Kidney epithelial cell (primary cell): ENCODE data around the gene DDX43. TPM values are rescaled to one million over a fixed set of nuclear protein-coding genes. Genes with fewer than 3 reads are reported as not detected.
"Not testable (repeated sequence)": the region's sequence is repeated elsewhere in the genome, so short reads cannot be mapped to it uniquely, and the experiment has no call there.

Source experiments
- DNase-seq: peaks from one replicate; pipeline ENCODE4 v3.0.0-alpha.2; 2010; ENCODE audit warnings: low read depth
- H3K27me3 ChIP-seq: 2 replicates; pipeline ENCODE4 v1.6.0; 2011; ENCODE audit warnings: low read length; ENCODE audit not compliant: control insufficient read depth, insufficient read depth
- H3K36me3 ChIP-seq: 2 replicates; pipeline ENCODE4 v1.5.1; 2011; ENCODE audit warnings: low read length; ENCODE audit not compliant: control insufficient read depth, insufficient read depth
- H3K4me3 ChIP-seq: 2 replicates; pipeline ENCODE4 v1.5.1; 2011; ENCODE audit warnings: low read depth, mild to moderate bottlenecking, control low read depth, low read length
- CTCF ChIP-seq: IDR thresholded peaks from 2 replicates; pipeline ENCODE4 v1.5.1; 2011; ENCODE audit warnings: mild to moderate bottlenecking, moderate library complexity, low read length, control low read depth, inconsistent platforms; ENCODE audit not compliant: insufficient read depth, poor library complexity, severe bottlenecking
- total RNA-seq: library from RNA; depleted of rRNA; stranded (reverse); fragments of >200 nt; gene quantifications from 2 replicates; pipeline ENCODE4 v1.2.3, GENCODE V29; 2015

The DDX43 gene
- total RNA-seq, 1 donor from 2014 or later: 1.1 TPM

GRCh38 chr6:73455865-73456629, 61.4 kb downstream of the DDX43 start:
- DNase-seq: no peak
- no peak for TF ChIP-seq CTCF
- Histone ChIP-seq H3K27me3 (no peaks in the 10 kb centered on the region), H3K4me3 (no peak overlapping the region), H3K36me3 (no peaks in the 10 kb centered on the region)

- not testable (repeated sequence) for DNase-seq, H3K27me3 ChIP-seq, H3K4me3 ChIP-seq, H3K36me3 ChIP-seq
Measured at GRCh38 chr6:73459474-73459873, 64.8 kb downstream of the DDX43 start.

GRCh38 chr6:73460056-73460455, 65.4 kb downstream of the DDX43 start:
- no peak for TF ChIP-seq CTCF
- H3K4me3 ChIP-seq: no peak overlapping the region
- no peak for DNase-seq
- no peaks in the 10 kb centered on the region for H3K27me3 ChIP-seq
- no peaks in the 10 kb centered on the region for H3K36me3 ChIP-seq

GRCh38 chr6:73461537-73462350, 67.1 kb downstream of the DDX43 start, which contains the start of gene MTO1:
MTO1 (plus strand) TSS chr6:73461737; CDS start chr6:73461855, 118 bp downstream.
- H3K27me3 ChIP-seq: no peaks in the 10 kb centered on the region
- no peak for TF ChIP-seq CTCF
- H3K36me3 ChIP-seq: no peaks in the 10 kb centered on the region
- peak; percentile 59 for DNase-seq
- H3K4me3 ChIP-seq: peak within 1 kb of the TSS; percentile 92

Other genes starting within 250 kb of the DDX43 start
- gene KHDC1L, start 169.3 kb upstream of the DDX43 start, total RNA-seq: not detected in 2 replicates
- gene KHDC1, start 131.6 kb upstream of the DDX43 start, total RNA-seq: 2.9 and 3.3 TPM in 2 replicates
- not detected in 2 replicates for gene DPPA5, start 40.6 kb upstream of the DDX43 start, total RNA-seq
- gene KHDC3L, start 32.2 kb upstream of the DDX43 start, total RNA-seq: not detected in 2 replicates
- gene OOEP, start 24.9 kb upstream of the DDX43 start, total RNA-seq: 0.41 and 0.50 TPM in 2 replicates
- gene CGAS, start 57.5 kb downstream of the DDX43 start, total RNA-seq: 8.1 and 9.5 TPM in 2 replicates
- 27.5 and 34.9 TPM in 2 replicates for gene MTO1, start 66.9 kb downstream of the DDX43 start, total RNA-seq
- 16,505 and 18,187 TPM in 2 replicates for gene EEF1A1, start 126.2 kb downstream of the DDX43 start, total RNA-seq